ENCODE data around the gene LCP1.

LCP1 gene

DNA sequence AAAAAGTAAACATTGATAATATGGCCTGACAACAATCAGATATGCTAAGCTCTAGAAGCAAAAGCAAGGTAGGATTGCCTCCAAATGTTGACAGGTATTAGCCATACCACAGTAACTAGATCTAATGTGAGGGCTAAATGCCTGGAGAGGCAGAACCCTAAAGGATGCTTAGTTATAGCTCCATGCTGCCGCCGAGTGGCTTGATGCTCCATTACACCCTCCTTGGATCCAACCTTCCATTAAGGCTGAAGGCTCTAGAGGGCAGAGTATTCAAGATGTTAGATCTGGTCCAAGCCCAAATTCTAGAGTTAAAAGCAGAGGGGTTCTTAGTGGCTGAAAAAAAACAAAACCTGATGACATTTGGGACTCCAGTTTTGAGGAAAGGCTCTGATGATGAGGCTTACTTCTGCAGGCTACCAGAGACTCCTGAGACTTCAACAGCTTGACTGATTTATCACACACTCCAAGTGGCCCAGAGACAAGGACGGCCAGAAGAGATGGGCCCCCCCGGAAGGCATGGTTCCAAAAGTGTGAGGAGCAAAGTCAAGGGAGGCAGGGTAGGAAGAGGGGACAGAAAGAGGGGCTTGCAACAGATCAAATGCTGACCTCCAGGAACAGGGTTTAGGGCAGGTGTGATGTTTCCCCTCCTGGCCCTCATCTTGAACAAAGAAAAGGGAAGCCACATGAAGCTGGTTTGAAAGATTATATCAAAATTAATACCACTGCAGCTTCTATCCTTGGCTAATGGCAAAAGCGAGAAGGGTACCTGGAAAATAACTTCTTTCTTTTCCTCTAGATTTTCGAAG, 55.2 kb downstream of the LCP1 start:
- peak; percentile 79 for DNase-seq

DNA sequence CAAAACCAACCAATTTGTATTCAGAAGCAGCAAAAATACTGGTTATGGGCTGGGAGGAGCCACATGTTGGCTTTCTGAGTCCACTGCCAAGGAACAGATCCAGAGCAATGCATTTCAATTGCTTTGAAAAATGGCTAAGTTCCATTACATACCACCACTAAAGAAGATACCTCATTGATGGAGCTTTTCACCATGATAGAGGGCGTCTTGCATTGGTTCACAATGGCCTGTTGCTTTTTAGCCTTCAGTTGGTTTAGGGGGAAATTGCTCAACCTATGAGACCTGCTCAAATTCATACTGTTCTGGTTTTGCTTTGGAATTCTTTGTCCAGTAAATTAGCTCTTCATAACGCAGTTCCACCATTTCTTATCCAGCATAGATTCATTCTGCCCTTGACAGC, 55.9 kb downstream of the LCP1 start:
- DNase-seq, result no peak

DNA sequence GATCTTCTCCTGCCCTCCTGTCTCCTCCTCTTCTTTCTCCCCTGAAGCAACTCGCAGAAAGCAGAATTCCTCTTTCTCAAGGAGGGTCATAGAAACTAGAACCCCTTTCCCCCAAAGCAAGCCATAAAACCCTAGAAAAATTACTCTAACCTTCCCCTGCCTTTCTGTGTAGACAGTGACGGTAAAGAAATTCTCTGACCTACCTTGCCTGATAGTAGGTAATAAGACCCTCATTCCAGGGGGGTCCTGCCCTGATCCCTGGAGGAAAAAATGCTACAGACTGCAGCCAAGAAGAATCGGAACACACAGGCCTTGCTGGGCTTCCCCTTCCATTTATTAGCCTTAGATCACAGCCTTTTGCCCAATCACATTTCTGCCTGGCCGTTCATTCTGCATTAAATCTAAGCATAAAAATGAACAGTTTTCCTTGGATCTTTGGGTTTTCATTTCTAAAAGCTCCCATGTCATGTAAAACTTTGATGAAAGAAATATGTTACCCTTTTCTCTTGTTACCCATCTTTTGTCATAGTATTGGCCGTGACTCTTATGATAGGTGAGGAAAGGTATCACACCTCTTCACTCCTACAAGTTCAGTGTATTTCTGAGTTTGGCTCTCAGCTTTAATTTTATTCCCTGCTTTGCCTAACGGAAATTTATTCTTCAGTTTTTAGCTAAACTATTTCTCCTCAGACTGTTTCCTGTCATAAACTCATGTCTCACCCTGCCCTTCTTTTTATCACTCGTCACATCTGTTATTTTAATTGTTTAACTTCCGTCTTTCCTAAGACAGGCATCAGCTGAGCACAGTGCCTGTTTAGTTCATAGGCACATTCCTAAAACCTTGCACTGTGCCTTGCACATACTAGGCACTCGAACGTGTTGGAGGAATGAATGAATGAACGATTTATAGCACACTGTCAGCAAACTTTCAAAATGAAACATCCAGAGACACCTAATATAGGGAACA, 56.7 kb downstream of the LCP1 start:
- no peak for DNase-seq

DNA sequence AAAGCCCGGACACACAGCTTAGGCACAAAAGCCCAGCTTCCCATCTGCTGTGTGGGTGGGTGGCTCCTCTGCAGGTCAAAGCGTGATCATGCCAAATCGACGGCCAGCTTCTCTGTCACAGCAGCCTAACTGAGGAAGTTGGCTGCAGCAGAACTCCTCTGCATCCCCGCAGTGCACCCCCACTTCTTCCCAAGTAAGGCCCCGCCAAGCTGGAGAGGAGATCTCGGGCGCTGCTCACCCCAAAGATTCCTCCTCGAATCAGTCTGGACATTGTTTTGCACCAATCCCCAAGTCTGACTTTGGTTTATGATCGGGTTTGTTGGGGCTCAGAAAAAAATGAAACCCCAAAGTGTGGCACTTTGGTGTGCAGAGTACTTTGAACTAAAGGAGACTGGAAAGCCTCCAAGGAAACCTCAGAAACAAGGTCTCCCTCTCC, 57.4 kb downstream of the LCP1 start:
- DNase-seq, result no peak

DNA sequence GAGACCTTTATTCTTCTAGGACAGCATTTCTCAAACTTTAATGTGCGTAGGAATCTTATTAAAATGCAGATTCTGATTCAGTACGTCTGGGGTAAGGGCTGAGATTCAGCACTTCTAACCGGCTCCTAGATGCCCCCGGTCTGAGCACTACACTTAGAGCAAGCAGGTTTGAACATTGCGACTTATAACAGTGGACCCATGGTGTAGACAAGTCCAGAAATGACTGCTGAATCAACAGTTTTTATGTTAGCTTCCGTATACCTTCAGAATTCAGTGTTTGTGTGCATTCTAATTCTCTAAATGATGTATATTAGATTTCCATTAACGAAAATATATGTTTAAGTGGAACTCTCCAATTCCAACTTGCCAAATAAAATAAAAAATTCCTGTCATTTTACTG, 59.7 kb downstream of the LCP1 start:
- no peak for DNase-seq

DNA sequence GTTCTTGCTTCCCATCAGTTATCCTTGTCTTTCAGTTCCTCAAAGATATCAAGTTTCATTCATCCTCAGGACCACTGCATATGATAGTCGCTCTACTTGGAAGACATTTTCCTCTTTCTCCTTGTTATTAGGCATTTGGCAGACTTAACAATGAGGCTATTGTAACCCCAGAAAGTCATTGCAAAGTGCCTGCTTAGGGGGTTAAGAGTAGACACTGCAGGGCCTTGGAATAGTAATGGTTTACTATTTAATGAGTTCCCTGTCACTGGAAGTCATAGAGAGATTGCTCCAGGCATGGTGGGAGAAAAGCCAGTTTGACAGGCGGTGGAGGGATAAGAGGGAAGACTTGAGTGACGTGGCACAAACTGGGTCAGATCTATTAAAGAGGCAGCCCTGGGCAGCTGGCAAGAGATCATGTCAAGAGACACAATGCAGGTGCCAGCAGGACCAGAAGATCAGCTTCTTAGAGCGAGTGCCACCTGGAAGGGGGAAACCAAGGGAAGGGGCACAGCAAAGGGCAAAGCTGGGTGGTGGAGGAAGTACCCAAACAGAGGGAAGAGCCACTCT, 60.3 kb downstream of the LCP1 start:
- no peak for DNase-seq

DNA sequence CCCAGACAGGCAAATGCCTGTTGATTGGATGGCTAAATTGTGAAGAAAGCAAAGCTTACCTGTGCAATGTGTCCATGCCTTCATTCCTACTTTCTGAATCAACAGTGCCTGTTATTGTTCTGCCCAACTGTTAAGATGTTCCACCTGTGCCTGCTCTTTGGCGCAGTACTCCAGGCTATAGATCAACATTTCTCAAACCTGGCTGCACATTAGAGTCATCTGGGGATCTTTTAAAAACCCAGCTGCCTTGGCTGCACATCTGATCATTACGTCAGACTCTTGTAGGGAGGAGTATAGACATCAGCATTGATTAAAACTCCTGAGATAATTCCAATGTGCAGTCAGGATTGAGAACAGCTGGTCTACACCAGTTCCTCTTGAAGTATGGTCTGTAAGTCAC, 60.9 kb downstream of the LCP1 start:
- no peak for DNase-seq

DNA sequence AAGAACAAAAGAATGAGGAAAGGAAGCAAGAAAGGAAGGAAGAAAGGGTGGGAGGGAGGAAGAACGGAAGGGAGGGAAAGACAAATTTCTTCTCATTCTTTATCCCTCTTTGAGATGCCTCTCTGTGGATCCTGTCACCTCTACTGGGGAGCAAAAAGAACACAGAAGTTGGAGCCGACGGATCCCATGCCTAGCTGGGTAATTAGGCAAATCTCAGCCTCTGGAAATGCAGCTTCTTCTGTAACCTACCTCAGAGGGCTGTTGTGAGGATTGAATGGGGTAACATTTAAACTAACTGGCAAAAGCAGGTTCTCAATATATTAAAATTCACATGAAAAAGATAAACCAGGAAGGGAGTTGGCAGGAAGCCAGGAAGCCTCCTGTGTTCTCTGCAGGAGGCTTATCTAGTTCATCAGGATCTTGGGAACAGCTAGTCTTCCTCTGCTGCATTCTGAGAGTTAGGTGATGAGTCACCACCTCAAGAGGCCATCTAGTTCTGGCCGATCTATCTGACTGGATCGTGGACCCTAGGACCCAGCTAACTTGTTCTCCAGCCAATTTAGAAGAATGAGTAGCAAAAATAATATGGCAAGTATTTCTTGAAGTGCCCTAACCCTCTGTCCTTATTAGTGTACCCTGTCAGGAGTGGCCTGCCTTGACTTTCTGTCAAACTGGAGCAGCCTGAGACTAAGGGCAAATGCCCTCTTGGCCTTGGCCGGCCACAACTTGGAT, 61.9 kb downstream of the LCP1 start:
- no peak for DNase-seq

DNA sequence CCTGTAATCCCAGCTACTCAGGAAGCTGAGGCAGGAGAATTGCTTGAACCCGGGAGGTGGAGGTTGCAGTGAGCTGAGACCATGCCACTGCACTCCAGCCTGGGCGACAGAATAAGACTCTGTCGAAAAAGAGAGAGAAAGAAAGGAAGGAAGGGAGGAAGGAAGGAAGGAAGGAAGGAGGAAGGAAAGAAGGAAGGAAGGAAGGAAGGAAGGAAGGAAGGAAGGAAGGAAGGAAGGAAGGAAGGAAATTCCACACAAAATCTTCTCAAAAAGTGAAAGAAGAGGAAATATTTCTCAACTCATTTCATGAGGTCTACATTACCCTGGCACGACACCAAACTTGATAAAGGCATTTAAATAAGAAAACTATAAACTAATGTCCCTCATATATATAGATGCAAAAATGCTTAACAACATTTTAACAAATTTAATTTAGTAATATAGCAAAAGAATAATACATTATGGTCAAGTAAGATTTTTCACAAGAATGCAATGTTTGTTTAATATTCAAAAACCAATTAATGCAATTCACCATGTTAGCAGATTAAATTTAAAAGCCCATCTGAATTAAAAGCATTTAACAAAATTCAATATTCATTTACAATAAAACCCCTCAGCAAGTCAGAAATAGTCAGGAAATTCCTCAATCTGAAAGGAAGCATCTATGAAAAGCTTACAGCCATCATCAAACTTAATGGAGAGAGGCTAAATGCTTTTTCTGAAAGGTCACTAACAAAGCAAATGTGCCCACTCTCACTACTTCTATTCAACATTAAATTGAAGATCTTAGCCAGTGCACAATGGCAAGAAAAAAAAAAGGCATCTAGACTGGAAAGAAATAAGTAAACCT, 65.1 kb downstream of the LCP1 start:
- no peak for DNase-seq

DNA sequence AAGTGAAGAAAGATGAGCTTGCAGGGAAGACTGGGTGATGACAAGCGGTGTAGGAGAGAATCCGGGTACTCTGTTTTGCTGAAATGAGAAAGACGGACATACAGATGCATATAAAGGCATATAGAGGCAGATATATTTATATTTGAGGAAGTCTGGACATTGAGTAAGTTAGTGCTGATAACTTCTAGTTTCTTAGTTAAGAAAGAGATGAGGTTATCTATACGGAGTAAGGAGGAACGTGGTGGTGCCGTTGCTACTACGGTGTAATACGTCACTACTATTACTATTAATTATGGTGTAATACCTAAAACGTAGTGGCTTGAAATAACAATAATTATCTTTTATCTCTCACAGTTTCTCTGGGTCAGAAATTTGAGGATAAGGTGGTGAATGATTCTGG, 67.4 kb downstream of the LCP1 start:
- no peak for DNase-seq

DNA sequence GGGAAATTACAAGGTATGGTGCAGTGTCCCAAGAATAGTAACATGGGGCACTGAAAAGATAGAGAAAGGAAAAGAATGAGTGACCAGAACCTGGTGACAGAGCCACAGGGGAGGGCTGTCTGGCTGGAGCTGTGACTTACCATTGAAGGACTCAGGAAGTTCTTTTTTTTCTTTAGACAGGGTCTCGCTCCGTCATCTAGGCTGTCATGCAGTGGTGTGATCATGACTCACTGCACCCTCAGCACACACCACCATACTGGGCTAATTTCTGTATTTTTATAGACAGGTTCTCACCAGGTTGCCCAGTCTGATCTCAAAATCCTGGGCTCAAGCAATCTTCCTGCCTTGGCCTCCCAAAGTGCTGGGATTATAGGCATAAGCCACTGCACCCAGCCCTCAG, 68.4 kb downstream of the LCP1 start:
- no peak for DNase-seq

DNA sequence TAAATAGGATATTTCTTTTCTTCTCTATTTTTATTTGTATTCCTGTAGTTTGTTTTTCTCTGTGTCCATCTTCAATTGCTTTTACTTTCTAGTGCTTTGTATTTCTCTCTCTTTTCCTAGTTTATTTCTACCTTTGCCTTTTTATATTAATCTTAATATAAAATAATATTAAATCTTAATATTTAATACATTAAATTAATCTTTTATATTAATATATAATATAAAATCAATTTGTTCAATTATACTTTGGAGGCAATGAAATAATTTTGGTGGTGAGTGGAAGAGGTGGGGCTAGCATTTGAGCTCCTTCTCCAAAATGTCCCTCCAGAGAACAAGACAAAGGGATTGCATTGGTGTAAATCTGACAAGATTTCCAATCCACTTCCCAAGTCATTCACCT, 70.8 kb downstream of the LCP1 start:
- DNase-seq, result no peak

DNA sequence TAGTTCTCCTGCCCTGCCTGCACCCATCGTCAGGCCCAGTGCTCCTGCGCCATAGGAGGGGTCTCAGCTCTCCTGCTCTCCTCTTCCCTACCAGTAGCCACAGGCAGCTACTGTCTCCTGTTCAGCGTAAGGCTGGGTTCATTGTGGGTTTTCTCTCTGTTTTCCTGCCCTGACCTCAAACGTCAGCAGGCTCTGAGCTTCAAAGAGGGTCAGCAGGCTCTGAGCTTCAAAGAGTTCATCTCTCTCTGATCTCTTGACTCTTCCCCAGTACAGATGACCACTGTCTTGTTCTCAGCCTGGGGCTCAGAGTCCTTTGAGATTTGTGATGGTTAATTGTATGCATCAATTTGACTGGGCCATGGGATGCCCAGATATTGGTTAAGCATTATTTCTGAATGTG, 72.5 kb downstream of the LCP1 start:
- DNase-seq, result no peak

DNA sequence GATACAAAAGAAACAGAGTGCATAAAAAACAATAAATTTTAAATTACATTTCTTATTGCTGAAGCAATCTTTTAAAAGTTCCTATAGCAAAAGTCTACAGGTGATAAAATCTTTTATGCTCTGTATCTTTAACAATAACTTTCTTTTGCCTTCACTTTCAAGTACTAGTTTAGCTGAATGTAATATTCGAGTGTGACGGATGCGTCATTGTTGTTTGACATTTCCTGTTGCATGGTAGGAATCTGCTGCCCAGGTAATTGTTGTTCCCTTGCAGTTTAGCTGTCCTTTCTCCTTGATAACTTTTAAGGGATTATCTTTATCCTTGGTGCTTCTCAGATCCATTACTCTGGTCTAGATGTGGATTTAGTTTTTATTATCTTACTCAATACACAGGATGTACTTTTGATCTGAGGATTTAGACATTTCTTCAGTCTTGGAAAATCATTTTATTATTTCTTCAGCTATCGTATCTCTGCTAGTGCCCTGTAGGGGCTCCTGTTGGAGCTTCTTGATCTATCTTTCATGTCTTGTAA, 75.1 kb downstream of the LCP1 start:
- DNase-seq, result no peak

DNA sequence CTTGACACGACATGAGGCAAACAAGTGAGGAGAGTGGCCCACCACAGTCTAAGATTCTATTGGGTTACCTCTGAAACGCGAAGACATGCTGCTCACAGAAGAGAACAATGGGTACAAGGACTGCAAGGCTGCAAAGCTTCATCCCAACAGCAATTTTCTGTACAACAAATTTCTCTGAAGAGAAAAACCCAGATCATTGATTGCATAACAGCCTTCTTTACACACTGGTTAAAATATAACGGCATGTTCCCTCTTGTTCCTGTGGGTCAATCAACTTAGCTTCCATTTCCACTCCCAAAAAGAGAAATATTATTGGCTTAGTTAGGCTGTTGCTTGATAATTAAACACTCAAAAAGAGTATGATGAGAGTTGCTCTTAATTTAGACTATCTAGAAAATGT, 77.1 kb downstream of the LCP1 start, which contains the start of gene CPB2:
CPB2 (minus strand) TSS at position 166 of the 400 bp plus-strand sequence; CDS start at position 142, 24 bp downstream.
- no peak for DNase-seq

DNA sequence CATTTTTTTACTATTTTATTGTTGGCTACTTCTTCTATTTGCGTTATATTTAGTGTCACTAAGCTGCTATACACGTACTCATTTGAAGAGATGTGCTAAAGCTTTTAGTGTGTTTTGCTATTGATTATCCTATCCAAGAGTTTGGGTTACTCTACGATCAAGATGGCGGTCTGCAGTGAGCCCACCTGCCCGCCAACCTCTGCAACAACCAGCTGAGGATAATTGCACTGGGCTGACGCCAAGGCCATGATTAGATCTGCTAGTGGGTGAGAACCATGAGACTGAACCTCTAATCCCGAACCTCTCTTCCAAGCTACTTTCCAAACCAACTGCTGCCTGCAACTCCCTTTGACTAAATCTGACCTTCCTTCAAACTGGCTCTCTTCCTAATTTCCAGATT, 78.9 kb downstream of the LCP1 start:
- no peak for DNase-seq

DNA sequence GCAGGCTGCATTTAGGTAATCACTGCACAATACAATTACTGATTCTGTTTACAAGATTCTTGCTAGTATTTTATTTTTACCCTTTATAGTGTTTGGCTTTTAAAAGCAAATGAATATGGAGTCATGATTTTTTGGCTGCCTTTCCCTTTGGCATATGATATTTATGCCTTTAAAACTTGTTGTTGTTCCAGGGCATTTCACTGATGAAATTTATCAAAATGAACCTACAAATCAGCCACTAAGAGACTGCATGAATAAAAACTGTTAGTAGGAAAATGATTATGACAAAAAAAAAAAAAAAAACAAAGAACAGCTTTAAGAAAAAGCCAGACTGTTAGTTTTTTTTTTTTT, 79.7 kb downstream of the LCP1 start:
- DNase-seq, result no peak

DNA sequence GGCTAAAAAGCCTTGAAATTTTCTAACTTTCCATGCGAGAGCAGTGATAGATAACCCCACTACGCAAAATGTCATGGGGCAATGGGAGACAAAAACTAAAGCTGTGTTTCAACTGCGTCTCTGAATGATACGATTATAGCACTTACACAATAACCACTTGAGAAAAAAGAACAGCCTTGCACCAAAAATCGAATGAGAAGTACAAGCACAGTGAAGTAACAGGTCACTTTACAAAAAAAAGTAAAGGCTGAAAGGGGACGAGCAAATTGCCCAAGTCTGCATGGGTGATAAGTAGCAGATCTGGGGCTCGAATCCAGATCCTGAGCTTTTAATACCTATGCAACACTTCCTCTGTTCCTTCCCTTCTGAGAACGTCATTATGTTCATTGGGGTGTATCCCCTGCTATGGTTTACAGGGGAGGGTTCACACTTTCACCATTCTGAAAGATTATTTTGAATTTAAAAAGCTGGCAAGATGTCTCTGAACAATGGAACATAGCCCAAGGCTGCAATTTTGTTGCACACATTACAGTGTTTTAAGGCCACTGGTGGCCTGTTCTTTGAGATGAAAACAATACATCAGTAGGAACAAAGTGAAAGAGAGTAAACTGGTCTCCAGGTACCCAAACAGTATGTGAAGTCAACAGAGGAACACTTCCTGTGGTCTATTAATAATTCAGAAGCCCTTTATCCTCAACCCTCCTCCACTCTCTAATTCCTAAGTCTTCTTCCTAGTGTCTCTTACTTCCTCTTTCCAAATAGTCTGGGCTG, 80.3 kb downstream of the LCP1 start:
- DNase-seq, result no peak

DNA sequence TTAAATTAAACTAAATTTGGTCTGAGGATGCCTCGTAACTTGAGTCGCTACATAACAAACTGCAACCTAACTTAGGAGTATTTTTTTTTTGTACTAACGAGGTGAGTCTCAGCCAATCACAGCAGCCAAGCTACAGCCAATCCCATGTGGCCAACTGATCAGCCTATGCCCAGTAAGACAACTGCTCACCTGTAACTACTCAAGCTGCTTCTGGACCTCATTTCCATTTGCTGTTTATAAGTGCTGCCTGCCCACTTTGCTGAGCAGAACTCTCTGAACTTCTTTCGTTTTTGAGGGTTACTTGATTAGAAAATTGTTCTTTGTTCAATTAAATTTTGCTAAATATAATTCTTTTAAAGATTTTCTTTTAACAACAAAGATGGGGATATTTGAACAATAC, 81.0 kb downstream of the LCP1 start:
- no peak for DNase-seq

DNA sequence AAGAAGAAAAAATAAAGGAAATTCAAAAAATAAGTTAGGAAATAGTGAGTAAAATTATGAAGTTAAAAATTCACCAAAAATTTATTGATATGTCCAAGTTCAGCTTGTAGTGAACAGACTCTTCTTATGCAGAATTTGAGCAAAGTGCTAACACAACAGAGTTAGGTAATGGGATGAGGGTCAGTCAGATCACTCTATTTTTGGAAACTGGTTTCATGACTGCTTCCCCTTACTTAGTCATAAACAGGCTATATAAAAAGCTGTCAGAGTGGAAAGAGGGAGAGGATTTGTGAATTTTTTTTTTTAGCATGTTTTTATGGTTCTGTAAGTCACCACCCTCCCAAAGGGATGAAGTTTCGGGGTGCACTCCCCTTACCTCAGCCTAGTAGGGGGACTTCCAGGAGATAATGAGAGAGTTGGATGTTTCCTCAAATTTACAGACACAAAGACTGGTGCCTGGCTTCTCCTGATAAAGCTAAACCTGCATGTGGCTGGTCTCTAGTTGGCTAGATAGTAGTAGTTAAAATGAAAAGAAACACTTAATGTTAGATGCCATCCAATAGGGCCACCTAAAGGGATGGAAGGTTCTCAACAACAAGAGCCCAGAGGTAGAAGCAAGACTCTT, 81.7 kb downstream of the LCP1 start:
- DNase-seq, result no peak

Data from NCI-H1694 (cell line).